GM18526 (cell line): Measurements from ENCODE around the gene HSPA1B.

Source experiments
- POLR2A ChIP-seq: IDR thresholded peaks from 3 replicates; pipeline ENCODE4 v1.6.1; 2011; ENCODE audit not compliant: insufficient read length; ENCODE audit errors: extremely low read depth

Gene HSPA1B

GRCh38 chr6:31842053-31842452 lies 14.5 kb downstream of the HSPA1B start:
- no peak for TF ChIP-seq POLR2A

- TF ChIP-seq POLR2A = no peak
Observed at GRCh38 chr6:31844507-31844906, 17.0 kb downstream of the HSPA1B start.

- no peak for TF ChIP-seq POLR2A
Observed at GRCh38 chr6:31847276-31847978, 19.9 kb downstream of the HSPA1B start.

GRCh38 chr6:31850765-31851484 lies 23.4 kb downstream of the HSPA1B start:
- TF ChIP-seq POLR2A = no peak

- no peak for TF ChIP-seq POLR2A
Observed at GRCh38 chr6:31851485-31851832, 23.9 kb downstream of the HSPA1B start.

GRCh38 chr6:31858707-31859106 lies 31.2 kb downstream of the HSPA1B start:
- no peak for TF ChIP-seq POLR2A

GRCh38 chr6:31859923-31860322 lies 32.4 kb downstream of the HSPA1B start:
- TF ChIP-seq POLR2A = no peak

GRCh38 chr6:31860349-31860748 lies 32.8 kb downstream of the HSPA1B start:
- no peak for TF ChIP-seq POLR2A

- no peak for TF ChIP-seq POLR2A
Observed at GRCh38 chr6:31861150-31861549, 33.6 kb downstream of the HSPA1B start.

- no peak for TF ChIP-seq POLR2A
Observed at GRCh38 chr6:31861919-31862343, 34.4 kb downstream of the HSPA1B start.

GRCh38 chr6:31862344-31863235 lies 35.1 kb downstream of the HSPA1B start, which contains the start of gene NEU1:
TSS of gene NEU1 (minus strand) at chr6:31862821. CDS start at chr6:31862776, 45 bp downstream.
- peak; percentile 99 for TF ChIP-seq POLR2A

- TF ChIP-seq POLR2A = no peak
Observed at GRCh38 chr6:31864818-31865204, 37.3 kb downstream of the HSPA1B start.

GRCh38 chr6:31865205-31866118 lies 37.9 kb downstream of the HSPA1B start:
- TF ChIP-seq POLR2A = no peak

- TF ChIP-seq POLR2A = no peak
Observed at GRCh38 chr6:31869343-31869742, 41.8 kb downstream of the HSPA1B start.

GRCh38 chr6:31870385-31870921 lies 42.9 kb downstream of the HSPA1B start:
- TF ChIP-seq POLR2A = no peak
